Astrocyte of the cerebellum (primary cell): ENCODE data around the gene RIMS1.

ENCODE experiments used
- DNase-seq: peaks from one replicate; pipeline ENCODE4 v3.0.0-alpha.2; 2011; ENCODE audit warnings: low read depth
- H3K4me3 ChIP-seq: 2 replicates; pipeline ENCODE4 v1.5.1; 2011; ENCODE audit warnings: mild to moderate bottlenecking, low read depth, low read length, moderate library complexity
- in situ Hi-C: cut with HindIII; loops from 2 replicates; pipeline ENCODE4 v1.10.0; 2017; ENCODE audit warnings: low sequenced_read_pairs
- TF ChIP-seq, protein P1 (sequence below): IDR thresholded peaks from 2 replicates; pipeline ENCODE4 v1.5.1; 2012; ENCODE audit warnings: low read length, low read depth, moderate library complexity, mild to moderate bottlenecking; ENCODE audit errors: missing control alignments

RIMS1 gene

DNA sequence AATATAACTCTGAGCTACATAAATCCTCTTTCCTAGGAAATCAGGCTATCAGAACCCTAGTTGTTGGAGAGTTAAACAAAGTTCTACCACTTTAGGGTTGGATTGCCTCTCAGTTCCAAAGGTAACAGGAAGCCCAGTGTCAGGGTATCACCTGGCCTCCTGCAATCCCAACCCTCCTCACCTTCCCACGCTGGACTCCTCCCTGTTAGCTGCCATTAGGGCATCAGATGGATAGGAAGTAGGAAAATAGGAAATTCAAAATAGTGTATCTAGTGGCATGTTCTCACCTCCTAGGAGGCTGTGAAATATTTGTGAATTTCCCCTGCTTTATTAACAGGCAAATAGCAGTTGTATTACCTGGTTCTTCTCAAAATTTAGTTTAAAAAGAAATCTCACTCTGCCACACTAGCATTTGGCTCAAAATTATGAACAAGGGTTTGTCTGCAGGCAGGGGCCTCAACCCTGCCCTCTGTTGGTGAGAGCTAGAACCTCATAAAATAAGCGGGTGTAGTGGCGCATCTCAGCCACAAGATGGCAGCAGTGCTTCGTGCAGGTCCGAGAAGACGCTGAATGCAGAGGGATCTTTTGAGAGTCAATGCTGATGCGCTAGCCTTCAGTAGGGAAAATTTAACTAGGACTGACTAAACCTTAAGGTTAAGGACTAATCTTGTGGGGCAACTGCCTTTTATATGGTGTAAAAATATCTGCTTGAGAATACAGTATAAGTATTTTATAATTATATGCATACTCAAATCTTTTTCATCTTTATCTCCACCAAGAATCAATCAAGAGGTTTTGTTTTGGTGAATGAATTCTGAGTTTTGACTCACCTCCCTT lies 525.7 kb downstream of the RIMS1 start:
- peak; percentile 64 for DNase-seq
- in situ Hi-C loops: no loop called here
- H3K4me3 ChIP-seq: no peak overlapping the region
- TF ChIP-seq, protein P1, sequence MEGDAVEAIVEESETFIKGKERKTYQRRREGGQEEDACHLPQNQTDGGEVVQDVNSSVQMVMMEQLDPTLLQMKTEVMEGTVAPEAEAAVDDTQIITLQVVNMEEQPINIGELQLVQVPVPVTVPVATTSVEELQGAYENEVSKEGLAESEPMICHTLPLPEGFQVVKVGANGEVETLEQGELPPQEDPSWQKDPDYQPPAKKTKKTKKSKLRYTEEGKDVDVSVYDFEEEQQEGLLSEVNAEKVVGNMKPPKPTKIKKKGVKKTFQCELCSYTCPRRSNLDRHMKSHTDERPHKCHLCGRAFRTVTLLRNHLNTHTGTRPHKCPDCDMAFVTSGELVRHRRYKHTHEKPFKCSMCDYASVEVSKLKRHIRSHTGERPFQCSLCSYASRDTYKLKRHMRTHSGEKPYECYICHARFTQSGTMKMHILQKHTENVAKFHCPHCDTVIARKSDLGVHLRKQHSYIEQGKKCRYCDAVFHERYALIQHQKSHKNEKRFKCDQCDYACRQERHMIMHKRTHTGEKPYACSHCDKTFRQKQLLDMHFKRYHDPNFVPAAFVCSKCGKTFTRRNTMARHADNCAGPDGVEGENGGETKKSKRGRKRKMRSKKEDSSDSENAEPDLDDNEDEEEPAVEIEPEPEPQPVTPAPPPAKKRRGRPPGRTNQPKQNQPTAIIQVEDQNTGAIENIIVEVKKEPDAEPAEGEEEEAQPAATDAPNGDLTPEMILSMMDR: peak; percentile 100

DNA sequence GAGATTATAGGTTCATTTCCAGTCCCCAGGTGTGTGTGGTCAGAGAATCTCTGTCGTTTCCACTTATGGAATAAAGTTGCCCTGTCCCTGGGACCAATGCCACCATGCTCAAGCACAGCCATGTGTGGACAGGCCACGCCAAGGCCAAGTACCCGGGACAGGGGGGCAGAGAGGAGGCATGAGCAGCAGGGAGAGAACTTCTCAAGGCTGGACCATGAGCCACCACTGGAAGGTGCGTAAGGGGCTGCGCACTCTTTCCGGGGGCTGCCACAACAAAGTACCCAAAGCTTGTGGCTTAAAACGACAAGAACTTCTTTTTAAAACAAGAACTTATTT lies 526.3 kb downstream of the RIMS1 start:
- DNase-seq: no peak
- H3K4me3 ChIP-seq: no peak overlapping the region
- in situ Hi-C loops: no loop called here
- TF ChIP-seq, protein P1: no peak

DNA sequence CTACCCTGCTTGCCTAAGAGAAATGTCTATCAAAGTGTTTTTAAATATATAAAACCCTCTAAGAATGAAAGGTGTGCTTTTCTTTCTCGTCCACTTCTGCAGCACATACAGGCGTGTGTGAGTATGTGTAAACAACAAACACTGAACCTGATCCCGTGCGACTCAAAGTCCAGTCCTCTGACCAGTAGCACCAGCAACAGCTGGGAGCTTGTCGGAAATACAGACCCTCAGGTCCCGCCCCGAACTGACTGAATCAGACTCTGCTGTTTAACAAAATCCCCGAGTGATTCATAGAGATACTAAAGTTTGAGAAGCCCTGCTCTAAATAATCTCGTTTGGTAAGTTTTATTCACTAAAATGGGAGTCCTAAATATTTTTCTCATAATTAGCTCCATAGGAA lies 527.5 kb downstream of the RIMS1 start:
- no peak overlapping the region for H3K4me3 ChIP-seq
- no peak for DNase-seq
- in situ Hi-C loops: no loop called here
- TF ChIP-seq, protein P1: no peak

DNA sequence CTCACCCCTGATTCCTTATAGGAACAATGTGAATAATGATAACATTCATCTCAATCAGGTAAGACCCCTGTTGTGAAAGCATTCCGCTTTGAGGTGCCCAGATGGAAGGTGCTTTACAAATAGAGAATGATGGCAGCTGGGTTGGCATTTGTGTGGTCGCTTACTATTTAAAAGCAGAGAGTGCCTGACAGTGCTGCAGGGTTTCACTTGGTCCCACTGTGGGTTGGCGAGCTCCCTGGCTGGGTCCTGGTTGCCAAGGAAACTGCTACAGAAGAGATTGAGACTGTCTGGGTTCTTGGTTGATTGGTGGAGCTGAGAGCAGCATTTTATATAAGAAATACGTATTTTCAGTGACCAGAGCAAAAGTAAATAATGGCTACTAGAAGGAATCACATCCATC lies 528.3 kb downstream of the RIMS1 start:
- no peak overlapping the region for H3K4me3 ChIP-seq
- DNase-seq: no peak
- in situ Hi-C loops: no loop called here
- TF ChIP-seq, protein P1: no peak

DNA sequence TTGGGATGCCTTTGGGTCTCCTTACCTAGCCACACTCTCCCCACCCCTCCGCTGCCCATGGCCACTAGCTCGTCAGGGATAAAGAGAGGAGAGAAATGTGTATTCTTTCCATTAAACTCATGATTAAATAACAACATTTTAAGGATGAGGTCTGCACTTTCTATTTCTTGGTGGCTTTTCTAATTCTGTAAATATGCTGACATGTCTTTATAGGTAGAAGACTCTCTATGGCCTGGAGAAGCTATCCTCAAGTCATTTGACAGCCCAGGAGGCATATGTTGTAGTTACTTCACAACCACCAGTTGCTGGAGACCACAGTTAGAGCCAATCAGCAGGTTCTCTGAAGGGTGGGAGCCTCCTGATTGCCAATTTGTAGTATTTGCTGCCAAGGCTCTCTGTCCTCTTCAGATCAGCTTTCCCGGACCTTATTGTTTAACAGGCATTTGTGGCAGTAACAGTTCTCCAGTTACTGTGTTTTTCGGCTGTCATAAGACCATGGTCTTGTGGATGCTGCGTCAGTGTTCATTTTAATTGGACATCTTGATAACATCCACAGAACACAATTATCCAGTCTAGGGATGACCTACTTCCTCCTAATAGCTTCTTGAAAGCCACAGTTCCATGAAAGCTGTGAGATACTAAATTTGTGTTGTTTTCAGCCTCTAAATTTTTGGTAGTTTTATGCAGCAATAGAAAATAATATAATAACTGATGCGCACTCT lies 530.6 kb downstream of the RIMS1 start:
- no peak for DNase-seq
- in situ Hi-C loops: no loop called here
- TF ChIP-seq, protein P1: no peak
- no peak overlapping the region for H3K4me3 ChIP-seq

DNA sequence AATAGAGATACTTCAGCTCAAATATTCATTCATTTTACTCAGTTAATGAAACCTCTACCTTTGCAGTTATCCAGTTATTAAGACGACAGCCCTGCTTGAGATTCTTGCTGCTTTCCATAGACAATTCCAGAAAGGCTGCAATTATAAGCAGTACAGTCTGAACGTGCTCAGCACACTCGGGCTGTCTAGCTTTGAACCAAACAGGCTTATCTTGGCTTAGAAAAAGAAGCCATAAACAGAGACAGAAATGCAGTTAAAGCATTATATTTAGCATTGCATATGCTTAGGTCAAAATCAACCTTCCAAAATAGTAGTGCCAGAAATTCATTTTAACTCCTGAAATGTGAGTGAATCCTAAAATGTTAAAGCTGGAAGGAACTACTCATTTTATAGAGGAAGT lies 531.4 kb downstream of the RIMS1 start:
- in situ Hi-C loops: no loop called here
- TF ChIP-seq, protein P1: no peak
- DNase-seq: no peak
- no peak overlapping the region for H3K4me3 ChIP-seq
